IPS DF 19.7 (cell line): Measurements from ENCODE around the gene POTED.
"Not testable (repeated sequence)": the region's sequence is repeated elsewhere in the genome, so short reads cannot be mapped to it uniquely, and the experiment has no call there.

Experiments used
- DNase-seq: peaks from one replicate; pipeline ENCODE4 v3.0.0-alpha.2; 2013; ENCODE audit warnings: low read depth, low spot score

The POTED gene

GRCh38 chr21:13609477-13609876, at the start of gene POTED:
Gene POTED, plus strand, starts transcription at chr21:13609777. Its CDS starts 452 bp downstream, at chr21:13610229.
- DNase-seq: not testable (repeated sequence)

- DNase-seq: not testable (repeated sequence)
These were observed 40.5 kb downstream of the POTED start for GRCh38 chr21:13650101-13650500.

DNA sequence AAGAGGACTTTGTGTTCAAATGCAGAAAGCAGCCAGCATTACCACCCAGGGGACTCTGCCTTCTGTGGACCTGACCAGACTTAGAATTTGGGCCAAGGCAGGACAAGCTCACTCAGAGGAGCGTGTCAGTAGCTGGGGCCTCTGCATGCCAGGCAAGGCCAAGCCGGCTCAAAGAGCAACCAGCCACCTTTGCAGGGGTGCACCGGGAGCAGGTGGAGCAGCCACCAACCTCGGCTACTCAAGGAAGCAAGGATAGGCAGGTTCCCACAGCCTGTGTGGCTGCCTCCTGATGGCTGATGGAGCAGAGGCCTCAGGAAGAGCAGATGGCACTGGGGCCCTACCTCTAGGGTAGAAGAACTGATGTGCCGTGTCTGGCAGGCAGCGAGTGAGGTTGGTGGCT, 42.2 kb downstream of the POTED start:
- DNase-seq: not testable (repeated sequence)
